ENCODE measurements around the gene LDHD. TPM values are rescaled to one million over a fixed set of nuclear protein-coding genes. Genes with fewer than 3 reads are reported as not detected.

Gene LDHD
- total and polyA plus RNA-seq, 2 of the 13 experiments (the other 11 are each of a cell fraction or from before 2014, with no cell fraction given): 9.1 to 9.8 TPM

DNA sequence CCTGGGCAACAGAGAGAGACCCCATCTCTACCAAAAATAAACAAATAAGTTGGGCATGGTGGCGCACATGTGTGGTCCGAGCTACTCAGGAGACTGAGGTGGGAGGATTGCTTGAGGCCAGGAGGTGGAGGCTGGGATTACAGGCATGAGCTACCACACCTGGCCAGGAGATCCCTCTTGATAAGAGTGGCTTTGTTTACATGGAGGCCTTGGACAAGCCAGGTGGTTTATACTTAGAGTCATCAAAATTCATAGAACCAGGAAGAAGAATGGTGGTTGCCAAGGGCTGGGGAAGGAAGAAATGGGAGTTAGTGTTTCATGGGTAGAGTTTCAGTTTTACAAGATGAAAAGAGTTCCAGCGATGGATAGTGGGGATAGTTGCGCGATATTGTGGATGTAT lies 22.9 kb upstream of the LDHD start:
- Histone ChIP-seq H3K36me3 (replicated peaks in 1 of 2; ENCODE audit: control insufficient read depth in 1 of 2, insufficient read depth in 2 of 2, low read length in 2 of 2) (no peaks in the 10 kb centered on the region), H3K27me3 (ENCODE audit: control insufficient read depth in 1 of 2, insufficient read depth in 2 of 2, low read length in 2 of 2) (no peaks in the 10 kb centered on the region), H3K27ac (ENCODE audit: extremely low read length, insufficient read depth, low read length) (no peak overlapping the region), H4K20me1 (ENCODE audit: insufficient read depth, low read length) (no peaks in the 10 kb centered on the region), H2AFZ (ENCODE audit: low read length) (no peak overlapping the region), H3K4me1 (ENCODE audit: insufficient read depth, low read length) (no peaks in the 10 kb centered on the region), H3K4me2 (ENCODE audit: low read depth, low read length) (no peak overlapping the region), H3K79me2 (ENCODE audit: insufficient read depth, low read length) (no peaks in the 10 kb centered on the region), H3K9ac (ENCODE audit: insufficient read depth, low read depth, low read length) (no peak overlapping the region), H3K4me3 (replicated peaks in 1 of 3; ENCODE audit: insufficient read depth in 1 of 3, low read depth in 2 of 3, low read length in 3 of 3) (no peak overlapping the region), H3K9me3 (ENCODE audit: low read length) (no peaks in the 10 kb centered on the region)
- no peak for DNase-seq (ENCODE audit: low spot score)
- no peak for FAIRE-seq
- BruUV-seq (replicated peaks): no TSS peak
- in situ Hi-C loops (cut with HindIII; ENCODE audit: extremely low pct_ligation_motif_present, low pct_unique_long_range_greater_than_20kb) (no loop called here), intact Hi-C loops (cut with micrococcal nuclease; ENCODE audit: unreplicated experiment) (no loop called here)
- no peak for ATAC-seq
- TF ChIP-seq NPAS2 (CRISPR knock-in tag; IDR thresholded peaks at IDR 0.05; ENCODE audit: borderline replicate concordance) (no peak), ZNF768 (CRISPR knock-in tag; IDR thresholded peaks at IDR 0.05) (no peak)
- TF ChIP-seq, protein P1, sequence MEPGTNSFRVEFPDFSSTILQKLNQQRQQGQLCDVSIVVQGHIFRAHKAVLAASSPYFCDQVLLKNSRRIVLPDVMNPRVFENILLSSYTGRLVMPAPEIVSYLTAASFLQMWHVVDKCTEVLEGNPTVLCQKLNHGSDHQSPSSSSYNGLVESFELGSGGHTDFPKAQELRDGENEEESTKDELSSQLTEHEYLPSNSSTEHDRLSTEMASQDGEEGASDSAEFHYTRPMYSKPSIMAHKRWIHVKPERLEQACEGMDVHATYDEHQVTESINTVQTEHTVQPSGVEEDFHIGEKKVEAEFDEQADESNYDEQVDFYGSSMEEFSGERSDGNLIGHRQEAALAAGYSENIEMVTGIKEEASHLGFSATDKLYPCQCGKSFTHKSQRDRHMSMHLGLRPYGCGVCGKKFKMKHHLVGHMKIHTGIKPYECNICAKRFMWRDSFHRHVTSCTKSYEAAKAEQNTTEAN (CRISPR knock-in tag; conservative IDR thresholded peaks at IDR 0.05): no peak
- over 99% methylated on average over 5 of the region's 5 CpGs for WGBS (ENCODE audit: low lambda C conversion rate)
- CTCF ChIA-PET (ENCODE audit: low intra/inter-chr PET ratio, low total read pairs): no interaction called here
- POLR2A ChIA-PET: no interaction called here

DNA sequence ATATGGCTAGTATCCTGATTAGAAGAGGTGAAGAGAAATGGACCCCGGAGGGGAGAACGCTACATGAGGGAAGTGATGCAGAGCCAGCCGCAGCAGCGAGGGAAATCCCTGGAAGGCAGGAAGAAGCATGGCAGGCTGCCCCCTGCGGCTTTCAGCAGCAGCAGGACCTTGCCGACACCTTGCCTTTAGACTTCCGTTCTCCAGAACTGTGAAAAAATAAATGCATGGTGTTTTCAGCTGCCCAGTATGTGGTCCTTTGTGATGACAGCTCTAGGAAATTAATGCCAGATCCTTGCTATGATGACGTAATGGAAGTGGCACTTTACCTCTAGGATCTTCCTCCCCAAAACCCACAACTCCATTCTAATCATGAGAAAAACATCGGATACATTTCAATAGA lies 22.1 kb upstream of the LDHD start:
- H3K9me3 ChIP-seq (ENCODE audit: low read length): no peaks in the 10 kb centered on the region
- intact Hi-C loops (cut with micrococcal nuclease; ENCODE audit: unreplicated experiment) (no loop called here), in situ Hi-C loops (cut with HindIII; ENCODE audit: extremely low pct_ligation_motif_present, low pct_unique_long_range_greater_than_20kb) (no loop called here)
- BruUV-seq (replicated peaks): no TSS peak
- no peak for ATAC-seq
- H3K4me2 ChIP-seq (ENCODE audit: low read depth, low read length): no peak overlapping the region
- no peak overlapping the region for H3K9ac ChIP-seq (ENCODE audit: insufficient read depth, low read depth, low read length)
- DNase-seq (ENCODE audit: low spot score): no peak
- no peak overlapping the region for H2AFZ ChIP-seq (ENCODE audit: low read length)
- H3K36me3 ChIP-seq (replicated peaks in 1 of 2; ENCODE audit: control insufficient read depth in 1 of 2, insufficient read depth in 2 of 2, low read length in 2 of 2): no peaks in the 10 kb centered on the region
- no peak overlapping the region for H3K27ac ChIP-seq (ENCODE audit: extremely low read length, insufficient read depth, low read length)
- H4K20me1 ChIP-seq (ENCODE audit: insufficient read depth, low read length): no peaks in the 10 kb centered on the region
- H3K79me2 ChIP-seq (ENCODE audit: insufficient read depth, low read length): no peaks in the 10 kb centered on the region
- TF ChIP-seq ZNF775 (CRISPR knock-in tag; IDR thresholded peaks at IDR 0.05; ENCODE audit: borderline replicate concordance) (no peak), RXRB (CRISPR knock-in tag; IDR thresholded peaks at IDR 0.05; ENCODE audit: borderline replicate concordance) (no peak), PPARG (CRISPR knock-in tag; conservative IDR thresholded peaks at IDR 0.05) (no peak), MXD1 (CRISPR knock-in tag; IDR thresholded peaks at IDR 0.05) (no peak), ATF7 (IDR thresholded peaks at IDR 0.05) (0 out of 2 replicates have a peak, but pooled peaks have one; percentile 15), ATF7 (CRISPR knock-in tag; IDR thresholded peaks at IDR 0.05) (no peak), NBN (conservative IDR thresholded peaks at IDR 0.05) (no peak)
- TF ChIP-seq, protein P2, sequence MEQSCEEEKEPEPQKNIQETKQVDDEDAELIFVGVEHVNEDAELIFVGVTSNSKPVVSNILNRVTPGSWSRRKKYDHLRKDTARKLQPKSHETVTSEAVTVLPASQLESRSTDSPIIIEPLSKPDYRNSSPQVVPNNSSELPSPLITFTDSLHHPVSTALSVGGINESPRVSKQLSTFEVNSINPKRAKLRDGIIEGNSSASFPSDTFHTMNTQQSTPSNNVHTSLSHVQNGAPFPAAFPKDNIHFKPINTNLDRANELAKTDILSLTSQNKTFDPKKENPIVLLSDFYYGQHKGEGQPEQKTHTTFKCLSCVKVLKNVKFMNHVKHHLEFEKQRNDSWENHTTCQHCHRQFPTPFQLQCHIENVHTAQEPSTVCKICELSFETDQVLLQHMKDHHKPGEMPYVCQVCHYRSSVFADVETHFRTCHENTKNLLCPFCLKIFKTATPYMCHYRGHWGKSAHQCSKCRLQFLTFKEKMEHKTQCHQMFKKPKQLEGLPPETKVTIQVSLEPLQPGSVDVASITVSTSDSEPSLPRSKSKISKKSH (CRISPR knock-in tag; IDR thresholded peaks at IDR 0.05; ENCODE audit: borderline replicate concordance): no peak
- no peaks in the 10 kb centered on the region for H3K27me3 ChIP-seq (ENCODE audit: control insufficient read depth in 1 of 2, insufficient read depth in 2 of 2, low read length in 2 of 2)
- no peak overlapping the region for H3K4me3 ChIP-seq (replicated peaks in 1 of 3; ENCODE audit: insufficient read depth in 1 of 3, low read depth in 2 of 3, low read length in 3 of 3)
- 96% methylated on average over 9 of the region's 9 CpGs for WGBS (ENCODE audit: low lambda C conversion rate)
- ChIA-PET CTCF (ENCODE audit: low intra/inter-chr PET ratio, low total read pairs) (no interaction called here), POLR2A (no interaction called here)
- H3K4me1 ChIP-seq (ENCODE audit: insufficient read depth, low read length): no peaks in the 10 kb centered on the region
- FAIRE-seq: no peak
